Neural progenitor cell (in vitro differentiated cells): ENCODE measurements around the gene RNF186. TPM values are rescaled to one million over a fixed set of nuclear protein-coding genes. Genes with fewer than 3 reads are reported as not detected.

ENCODE experiments used
- DNase-seq: peaks from one replicate; pipeline ENCODE4 v3.0.0-alpha.2; 2016; ENCODE audit warnings: low spot score
- H2AFZ ChIP-seq: fragments of 200-600 bp; sonication (generic); replicated peaks from 2 replicates; pipeline ENCODE4 v1.6.1; 2016; ENCODE audit warnings: antibody characterized with exemption
- H3F3A ChIP-seq: fragments of 200-600 bp; sonication (generic); 2 replicates; pipeline ENCODE4 v1.6.1; 2016; ENCODE audit warnings: antibody characterized with exemption, low read depth
- H3K27ac ChIP-seq: fragments of 200-600 bp; sonication (generic); 2 replicates; pipeline ENCODE4 v1.5.1; 2016; ENCODE audit warnings: mild to moderate bottlenecking
- H3K27me3 ChIP-seq: fragments of 200-600 bp; sonication (generic); 2 replicates; pipeline ENCODE4 v1.6.1; 2016; ENCODE audit warnings: mild to moderate bottlenecking, moderate library complexity
- H3K36me3 ChIP-seq: fragments of 200-600 bp; sonication (generic); 2 replicates; pipeline ENCODE4 v1.5.1; 2016
- H3K4me1 ChIP-seq: fragments of 200-600 bp; sonication (generic); 2 replicates; pipeline ENCODE4 v1.6.1; 2016; ENCODE audit warnings: mixed run types
- H3K4me2 ChIP-seq: fragments of 200-600 bp; sonication (generic); 2 replicates; pipeline ENCODE4 v1.6.1; 2016
- H3K4me3 ChIP-seq: fragments of 200-600 bp; sonication (generic); 2 replicates; pipeline ENCODE4 v1.5.1; 2016
- H3K79me2 ChIP-seq: fragments of 200-600 bp; sonication (generic); 2 replicates; pipeline ENCODE4 v1.6.1; 2016; ENCODE audit warnings: low read depth
- H3K9ac ChIP-seq: fragments of 200-600 bp; sonication (generic); 2 replicates; pipeline ENCODE4 v1.6.1; 2016
- H3K9me3 ChIP-seq: fragments of 200-600 bp; sonication (generic); 2 replicates; pipeline ENCODE4 v1.5.1; 2016; ENCODE audit warnings: low read depth
- H4K20me1 ChIP-seq: fragments of 200-600 bp; sonication (generic); 2 replicates; pipeline ENCODE4 v1.6.1; 2016; ENCODE audit warnings: low read depth
- H3K27ac Mint-ChIP-seq: 3 replicates; pipeline ENCODE4 v1.8.0; 2021; ENCODE audit warnings: mixed read lengths
- H3K27me3 Mint-ChIP-seq: 2 replicates; pipeline ENCODE4 v1.8.0; 2022; ENCODE audit warnings: low read depth, mild to moderate bottlenecking, inconsistent platforms, moderate library complexity, mixed read lengths; ENCODE audit not compliant: insufficient read depth
- H3K36me3 Mint-ChIP-seq: 3 replicates; pipeline ENCODE4 v1.8.0; 2021; ENCODE audit warnings: mixed read lengths
- H3K4me1 Mint-ChIP-seq: 3 replicates; pipeline ENCODE4 v1.8.0; 2021; ENCODE audit warnings: mixed read lengths
- H3K4me3 Mint-ChIP-seq: 3 replicates; pipeline ENCODE4 v1.8.0; 2021; ENCODE audit warnings: mild to moderate bottlenecking, moderate library complexity, mixed read lengths
- H3K9me3 Mint-ChIP-seq: 3 replicates; pipeline ENCODE4 v1.8.0; 2020; ENCODE audit warnings: mixed read lengths
- CTCF ChIP-seq: fragments of 200-600 bp; sonication (generic); IDR thresholded peaks from 2 replicates; pipeline ENCODE4 v1.5.1; 2017; ENCODE audit warnings: antibody characterized with exemption, mild to moderate bottlenecking
- EZH2 ChIP-seq: fragments of 200-600 bp; sonication (generic); IDR thresholded peaks from 2 replicates; pipeline ENCODE4 v1.6.1; 2017; ENCODE audit warnings: antibody characterized with exemption, mild to moderate bottlenecking, moderate library complexity
- EZH2phosphoT487 ChIP-seq: fragments of 200-600 bp; sonication (generic); IDR thresholded peaks from 2 replicates; pipeline ENCODE4 v1.6.1; 2017; ENCODE audit warnings: antibody characterized with exemption
- total RNA-seq: library from RNA; depleted of rRNA; stranded (reverse); fragments of >200 nt; gene quantifications from 2 replicates; pipeline ENCODE4 v1.2.3, GENCODE V29; 2015; ENCODE audit warnings: low replicate concordance

Gene RNF186
- total RNA-seq, 1 donor from 2014 or later: not detected

DNA sequence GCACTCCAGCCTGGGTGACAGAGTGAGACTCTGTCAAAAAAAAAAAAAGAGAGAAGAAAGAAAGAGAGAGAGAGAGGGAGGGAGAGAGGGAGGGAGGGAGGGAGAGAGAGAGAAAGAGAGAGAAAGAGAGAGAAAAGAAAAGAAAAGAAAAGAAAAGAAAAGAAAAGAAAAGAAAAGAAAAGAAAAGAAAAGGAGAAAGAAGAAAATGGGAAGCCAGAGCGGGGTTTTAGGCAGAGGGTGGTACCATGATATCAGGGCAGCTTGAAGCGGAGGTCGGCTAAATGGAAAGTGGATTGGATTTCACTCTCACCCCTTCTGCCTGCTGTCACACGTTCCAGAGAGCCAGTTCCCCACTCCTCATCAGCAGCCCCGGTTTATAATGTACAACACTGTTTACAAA, 17.3 kb downstream of the RNF186 start:
- Histone ChIP-seq H2AFZ (no peak overlapping the region), H3K27me3 (peaks cover 48% of the 10 kb centered on the region), H3K4me2 (no peak overlapping the region), H3K79me2 (no peaks in the 10 kb centered on the region), H3K36me3 (no peaks in the 10 kb centered on the region), H3K9me3 (no peaks in the 10 kb centered on the region), H4K20me1 (no peaks in the 10 kb centered on the region), H3K4me1 (peaks cover 6% of the 10 kb centered on the region), H3F3A (peaks cover 14% of the 10 kb centered on the region), H3K4me3 (no peak overlapping the region), H3K27ac (no peak overlapping the region), H3K9ac (no peak overlapping the region)
- H3K36me3 Mint-ChIP-seq: no peaks in the 10 kb centered on the region
- no peak overlapping the region for H3K27ac Mint-ChIP-seq
- peaks cover 16% of the 10 kb centered on the region for H3K4me1 Mint-ChIP-seq
- H3K4me3 Mint-ChIP-seq: no peak overlapping the region
- H3K9me3 Mint-ChIP-seq: no peaks in the 10 kb centered on the region
- H3K27me3 Mint-ChIP-seq: peaks cover 32% of the 10 kb centered on the region
- TF ChIP-seq CTCF (no peak), EZH2 (no peak), EZH2phosphoT487 (no peak)
- DNase-seq: no peak

DNA sequence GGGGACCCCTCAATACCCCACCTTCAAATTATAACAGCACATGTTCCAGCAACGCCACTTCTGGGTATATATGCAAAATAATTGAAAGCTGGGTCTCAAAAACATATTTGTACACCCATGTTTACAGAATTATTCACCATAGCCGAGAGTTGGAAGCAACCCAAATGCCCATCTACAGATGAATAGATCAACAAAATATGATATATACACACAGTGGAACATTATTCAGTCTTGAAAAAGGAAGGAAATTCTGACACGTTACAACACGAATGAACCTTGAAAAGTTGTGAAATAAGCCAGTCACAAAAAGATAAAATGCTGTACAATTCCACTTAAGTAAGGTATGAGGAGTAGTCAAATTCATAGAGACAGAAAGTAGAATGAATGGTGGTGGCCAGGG, 20.5 kb downstream of the RNF186 start:
- Histone ChIP-seq H3K36me3 (no peaks in the 10 kb centered on the region), H3K9me3 (no peaks in the 10 kb centered on the region), H3K4me2 (no peak overlapping the region), H3K4me1 (peaks cover 6% of the 10 kb centered on the region), H3F3A (peaks cover 8% of the 10 kb centered on the region), H3K4me3 (no peak overlapping the region), H3K79me2 (no peaks in the 10 kb centered on the region), H3K27me3 (peaks cover 18% of the 10 kb centered on the region), H3K9ac (no peak overlapping the region), H3K27ac (no peak overlapping the region), H2AFZ (no peak overlapping the region), H4K20me1 (no peaks in the 10 kb centered on the region)
- no peak for TF ChIP-seq CTCF
- TF ChIP-seq EZH2: no peak
- no peak for TF ChIP-seq EZH2phosphoT487
- Mint-ChIP-seq H3K36me3 (no peaks in the 10 kb centered on the region), H3K4me1 (peaks cover 9% of the 10 kb centered on the region), H3K4me3 (no peak overlapping the region), H3K27me3 (peaks cover 16% of the 10 kb centered on the region), H3K27ac (no peak overlapping the region), H3K9me3 (no peaks in the 10 kb centered on the region)
- DNase-seq: no peak

- H3K27me3 ChIP-seq: peaks cover 7% of the 10 kb centered on the region
- no peak for TF ChIP-seq EZH2phosphoT487
- TF ChIP-seq CTCF: no peak
- TF ChIP-seq EZH2: no peak
- peaks cover 5% of the 10 kb centered on the region for H3F3A ChIP-seq
- H3K4me1 ChIP-seq: no peaks in the 10 kb centered on the region
- no peak overlapping the region for H3K4me3 ChIP-seq
- no peaks in the 10 kb centered on the region for H3K79me2 ChIP-seq
- Mint-ChIP-seq H3K27ac (no peak overlapping the region), H3K27me3 (peaks cover 12% of the 10 kb centered on the region), H3K4me3 (peak overlapping the region; percentile 17), H3K9me3 (no peaks in the 10 kb centered on the region), H3K36me3 (no peaks in the 10 kb centered on the region), H3K4me1 (peaks cover 5% of the 10 kb centered on the region)
- no peak for DNase-seq
- H3K27ac ChIP-seq: no peak overlapping the region
- no peaks in the 10 kb centered on the region for H4K20me1 ChIP-seq
- H2AFZ ChIP-seq: no peak overlapping the region
- no peak overlapping the region for H3K9ac ChIP-seq
- no peaks in the 10 kb centered on the region for H3K9me3 ChIP-seq
- H3K4me2 ChIP-seq: no peak overlapping the region
- no peaks in the 10 kb centered on the region for H3K36me3 ChIP-seq
Measured at GRCh38 chr1:19793360-19794046, 21.6 kb downstream of the RNF186 start.
